ENCODE measurements around the gene ATP6V1F.

The ATP6V1F gene

GRCh38 chr7:128869138-128869943 is 6.7 kb downstream of the ATP6V1F start:
- peak; percentile 73 for DNase-seq

GRCh38 chr7:128869944-128870285 is 7.3 kb downstream of the ATP6V1F start:
- peak; percentile 14 for DNase-seq

GRCh38 chr7:128871050-128871449 is 8.4 kb downstream of the ATP6V1F start:
- DNase-seq, result no peak

GRCh38 chr7:128872394-128872824 is 9.8 kb downstream of the ATP6V1F start:
- no peak for DNase-seq

GRCh38 chr7:128873234-128873633 is 10.6 kb downstream of the ATP6V1F start:
- DNase-seq, result no peak

- DNase-seq, result no peak
These were observed 11.7 kb downstream of the ATP6V1F start for GRCh38 chr7:128874140-128875031.

GRCh38 chr7:128875523-128875948 is 12.9 kb downstream of the ATP6V1F start:
- no peak for DNase-seq

GRCh38 chr7:128876127-128876526 is 13.5 kb downstream of the ATP6V1F start:
- no peak for DNase-seq

GRCh38 chr7:128876586-128876977 is 13.9 kb downstream of the ATP6V1F start:
- no peak for DNase-seq

- no peak for DNase-seq
These were observed 14.5 kb downstream of the ATP6V1F start for GRCh38 chr7:128876978-128877755.

GRCh38 chr7:128877756-128878120 is 15.1 kb downstream of the ATP6V1F start:
- no peak for DNase-seq

GRCh38 chr7:128878226-128879105 is 15.8 kb downstream of the ATP6V1F start:
- DNase-seq, result no peak

GRCh38 chr7:128879461-128879938 is 16.8 kb downstream of the ATP6V1F start:
- no peak for DNase-seq

GRCh38 chr7:128879939-128880746 is 17.5 kb downstream of the ATP6V1F start:
- peak; percentile 48 for DNase-seq

- no peak for DNase-seq
These were observed 18.3 kb downstream of the ATP6V1F start for GRCh38 chr7:128880791-128881457.

GRCh38 chr7:128881458-128882125 is 18.9 kb downstream of the ATP6V1F start:
- DNase-seq, result no peak

- DNase-seq, result no peak
These were observed 19.5 kb downstream of the ATP6V1F start for GRCh38 chr7:128882134-128882533.

- DNase-seq, result peak; percentile 53
These were observed 21.2 kb downstream of the ATP6V1F start for GRCh38 chr7:128883622-128884448.

Data from NCI-H526 treated with DMSO at 0.1 percent for 48 hours (cell line).